Measurements from ENCODE around the gene PPFIBP2. TPM values are rescaled to one million over a fixed set of nuclear protein-coding genes. Genes with fewer than 3 reads are reported as not detected.

The PPFIBP2 gene
- total and polyA plus RNA-seq, 4 donors, result 14.1 to 35.6 (median 24.7) TPM

DNA sequence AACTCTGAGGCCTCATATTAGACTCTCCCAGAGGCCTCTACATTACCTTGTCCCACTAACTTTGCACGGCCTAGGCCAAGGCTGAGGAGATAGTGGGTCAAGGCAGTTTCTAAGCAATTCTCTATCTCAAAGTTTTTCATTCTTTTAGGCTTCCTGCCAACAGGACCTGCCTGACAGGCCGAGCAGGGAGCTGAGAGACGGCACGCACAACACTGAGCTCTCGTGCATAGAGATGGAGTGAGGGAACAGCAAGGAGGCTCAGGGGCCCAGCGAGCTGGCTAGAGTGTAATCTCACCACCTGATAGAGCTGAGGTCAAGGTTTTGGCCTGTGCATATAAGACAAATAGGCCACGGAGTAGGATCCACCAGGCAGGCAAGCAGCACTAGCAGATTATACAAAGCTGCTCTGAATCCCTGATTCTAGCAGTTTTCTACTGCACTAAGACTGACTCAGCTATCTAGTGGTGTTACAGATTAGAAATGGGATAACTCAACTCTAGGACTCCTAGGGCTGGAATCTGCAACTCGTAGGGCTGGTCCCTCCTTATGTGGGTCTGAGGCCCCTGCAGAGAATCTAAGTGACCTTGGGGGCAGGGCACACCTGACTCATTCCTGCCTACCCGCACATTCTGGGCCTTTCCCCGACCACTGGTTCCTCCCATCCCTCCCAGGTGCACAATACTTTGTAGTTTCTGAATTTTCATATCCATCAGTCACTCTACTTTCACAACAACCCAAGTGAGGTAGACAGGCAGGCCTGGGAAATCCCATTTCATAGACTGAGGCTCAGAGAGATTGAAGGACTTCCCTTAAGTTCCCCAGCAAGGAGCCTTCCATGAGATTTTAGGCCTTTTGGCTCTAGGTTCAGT, 157.8 kb downstream of the PPFIBP2 start:
- intact Hi-C loops (cut with DNase I), result loop anchor here (5.0 kb wide), 1 partner anchor 159 kb away; the partner anchor contains the start of gene PPFIBP2 (in 2 of the 2)
- H3K4me3 ChIP-seq (ENCODE audit: low read length in 2 of 2), result no peak overlapping the region
- ATAC-seq (ENCODE audit: low FRiP score) (no peak), DNase-seq (no peak)
- no peaks in the 10 kb centered on the region for H3K9me3 ChIP-seq (ENCODE audit: control insufficient read depth, low read length)
- H3K27ac ChIP-seq (ENCODE audit: low read depth in 1 of 2, low read length in 2 of 2), result no peak overlapping the region
- peaks cover 0 to 1% of the 10 kb centered on the region in 2 donors for H3K36me3 ChIP-seq (ENCODE audit: control insufficient read depth in 1 of 2, insufficient read depth in 2 of 2, low read length in 1 of 2)
- H3K27me3 ChIP-seq (ENCODE audit: control insufficient read depth in 1 of 2, insufficient read depth in 2 of 2, low read length in 1 of 2), result no peaks in the 10 kb centered on the region
- 71 to 84% methylated on average over 10 of the region's 10 CpGs for WGBS, 2 donors
- H3K4me1 ChIP-seq (ENCODE audit: control insufficient read depth in 1 of 2, insufficient read depth in 2 of 2, low read length in 2 of 2), result no peaks in the 10 kb centered on the region

DNA sequence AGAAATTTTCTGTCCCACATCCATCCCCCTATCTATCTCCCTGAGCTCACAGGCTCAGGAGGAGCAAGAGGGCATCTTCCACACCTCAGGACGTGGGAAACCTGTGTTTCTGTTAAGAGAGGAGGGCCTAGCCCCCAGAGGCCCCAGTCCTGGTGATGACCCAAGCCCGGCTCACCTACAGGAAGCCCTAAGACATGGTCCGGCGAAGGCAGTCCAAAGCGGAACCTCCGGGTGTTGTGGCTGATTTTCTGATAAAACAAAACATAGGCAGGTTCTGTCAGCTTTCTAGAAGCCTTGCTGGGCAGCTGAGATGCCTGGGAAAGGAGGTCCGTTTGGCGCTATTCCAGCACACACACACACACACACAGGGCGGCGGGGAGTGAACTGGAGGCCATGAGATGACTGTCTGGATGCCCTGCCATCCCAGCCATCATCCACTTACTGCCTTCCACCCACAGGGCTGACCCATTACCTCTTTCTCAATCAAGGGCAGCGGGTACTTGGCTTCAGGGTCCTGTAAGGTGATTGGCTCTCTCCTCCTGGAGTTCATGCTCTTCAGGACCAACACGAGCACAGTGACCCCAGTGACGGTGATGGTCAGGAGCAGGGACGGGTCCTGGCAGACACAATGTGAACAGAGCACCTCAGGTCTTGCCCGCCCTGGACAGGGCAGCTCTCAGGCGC, 158.6 kb downstream of the PPFIBP2 start:
- Histone ChIP-seq H3K4me3 (ENCODE audit: low read length in 2 of 2) (no peak overlapping the region), H3K27me3 (ENCODE audit: control insufficient read depth in 1 of 2, insufficient read depth in 2 of 2, low read length in 1 of 2) (no peaks in the 10 kb centered on the region), H3K36me3 (ENCODE audit: control insufficient read depth in 1 of 2, insufficient read depth in 2 of 2, low read length in 1 of 2) (peaks cover 0 to 1% of the 10 kb centered on the region in 2 donors), H3K27ac (ENCODE audit: low read depth in 1 of 2, low read length in 2 of 2) (no peak overlapping the region), H3K9me3 (ENCODE audit: control insufficient read depth, low read length) (no peaks in the 10 kb centered on the region), H3K4me1 (ENCODE audit: control insufficient read depth in 1 of 2, insufficient read depth in 2 of 2, low read length in 2 of 2) (no peaks in the 10 kb centered on the region)
- no peak for DNase-seq
- ATAC-seq (ENCODE audit: low FRiP score), result no peak
- intact Hi-C loops (cut with DNase I), result loop anchor here (5.0 kb wide), 1 partner anchor 160 kb away; the partner anchor contains the start of gene PPFIBP2 (in 2 of the 2)
- 77 to 84% methylated on average over 16 of the region's 16 CpGs for WGBS, 2 donors

DNA sequence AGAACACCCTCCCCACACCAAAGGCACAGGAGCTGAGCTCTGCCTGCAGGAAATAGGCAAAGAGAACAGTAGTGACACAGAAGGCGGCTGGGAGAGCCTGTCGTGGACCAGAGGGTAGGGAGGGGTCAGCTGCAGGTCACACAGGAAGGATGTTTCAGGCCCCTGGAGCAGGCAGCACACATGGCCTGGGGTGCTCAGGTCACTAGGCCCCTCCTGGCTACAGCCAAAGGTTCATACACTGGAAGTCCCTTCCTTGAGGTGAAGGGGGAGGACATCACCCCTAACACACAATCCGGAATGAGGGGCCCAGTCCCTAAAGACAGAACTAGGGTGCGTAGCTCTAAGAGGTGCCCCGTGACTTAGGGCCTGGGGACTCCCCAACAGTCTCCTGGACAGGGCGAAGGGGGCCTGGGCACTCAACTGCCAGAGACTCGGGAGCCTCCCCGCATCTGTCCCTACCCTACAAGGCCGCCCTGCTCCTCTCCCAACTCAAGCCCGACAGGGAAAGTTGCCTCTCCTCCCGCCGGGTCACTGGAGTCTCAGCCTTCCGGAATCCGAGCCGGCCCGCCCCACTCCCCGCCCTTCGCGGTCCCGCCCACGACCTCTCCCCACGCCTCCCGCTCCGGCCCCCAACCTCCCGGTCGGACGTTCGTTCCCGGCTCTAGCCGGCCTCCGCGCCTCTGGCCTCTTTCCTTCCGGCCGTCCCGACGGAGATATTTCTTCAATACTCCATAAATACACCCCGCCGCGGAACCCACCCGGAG, 159.3 kb downstream of the PPFIBP2 start, which contains the start of gene CYB5R2:
Gene CYB5R2, minus strand, starts transcription at position 541 of the 764 bp plus-strand sequence. CDS start 675 bp downstream, outside the sequence.
- Histone ChIP-seq H3K36me3 (ENCODE audit: control insufficient read depth in 1 of 2, insufficient read depth in 2 of 2, low read length in 1 of 2) (no peaks in the 10 kb centered on the region), H3K9me3 (ENCODE audit: control insufficient read depth, low read length) (no peaks in the 10 kb centered on the region), H3K27me3 (ENCODE audit: control insufficient read depth in 1 of 2, insufficient read depth in 2 of 2, low read length in 1 of 2) (no peaks in the 10 kb centered on the region), H3K4me3 (ENCODE audit: low read length in 2 of 2) (peak within 1 kb of the TSS; percentile 60 to 80), H3K27ac (ENCODE audit: low read depth in 1 of 2, low read length in 2 of 2) (peak within 1 kb of the TSS in 1 of 2 donors; percentile 43), H3K4me1 (ENCODE audit: control insufficient read depth in 1 of 2, insufficient read depth in 2 of 2, low read length in 2 of 2) (no peaks in the 10 kb centered on the region)
- peak; percentile 87 to 94 for DNase-seq
- intact Hi-C loops (cut with DNase I), result loop anchor here (5.0 kb wide), 1 partner anchor 161 kb away; the partner anchor contains the start of gene PPFIBP2 (in 2 of the 2)
- WGBS, 2 donors, result 5 to 7% methylated on average over 37 to 40 of the region's 40 CpGs
- ATAC-seq (ENCODE audit: low FRiP score), result peak; percentile 88

DNA sequence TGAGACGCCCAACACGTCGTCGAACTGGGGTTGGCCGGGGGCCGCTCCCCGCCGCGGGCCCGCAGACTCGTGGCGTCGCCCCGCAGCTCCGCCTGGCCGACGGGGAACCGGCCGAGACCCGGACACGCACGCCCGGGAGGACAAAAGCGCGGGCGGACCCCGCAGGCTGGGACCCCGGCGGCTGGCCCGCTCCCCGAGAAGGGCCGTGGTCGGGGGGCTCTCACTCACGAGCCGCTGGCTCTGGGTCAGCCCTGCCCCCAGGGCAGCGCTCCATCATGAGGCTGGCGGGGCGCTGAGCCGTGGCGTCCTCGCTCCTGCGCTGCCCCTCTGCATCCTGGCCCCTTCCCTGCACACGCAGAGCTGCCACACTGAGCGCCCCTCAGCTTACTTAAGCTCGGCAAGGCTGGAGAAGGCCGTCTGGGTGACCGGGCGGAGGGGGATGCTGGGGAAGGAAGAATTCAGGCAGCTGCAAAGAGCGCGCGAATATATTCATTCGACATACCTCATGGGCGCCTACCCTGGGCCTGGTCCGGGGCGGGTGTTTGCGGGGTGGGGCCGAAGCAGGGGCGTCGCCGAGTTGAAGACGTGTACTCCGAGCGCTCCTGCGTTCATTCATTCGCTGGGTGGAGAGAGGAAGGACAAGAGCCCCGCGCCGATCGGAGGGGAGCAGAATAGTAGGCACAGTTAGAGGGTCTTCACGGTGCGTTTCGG, 160.1 kb downstream of the PPFIBP2 start:
- H3K36me3 ChIP-seq (ENCODE audit: control insufficient read depth in 1 of 2, insufficient read depth in 2 of 2, low read length in 1 of 2), result no peaks in the 10 kb centered on the region
- ATAC-seq (ENCODE audit: low FRiP score) (peak; percentile 55), DNase-seq (peak in 1 of 2 donors; percentile 84)
- H3K4me3 ChIP-seq (ENCODE audit: low read length in 2 of 2), result peak overlapping the region; percentile 60 to 80
- H3K9me3 ChIP-seq (ENCODE audit: control insufficient read depth, low read length), result no peaks in the 10 kb centered on the region
- intact Hi-C loops (cut with DNase I), result loop anchor here (5.0 kb wide), 1 partner anchor 162 kb away; the partner anchor contains the start of gene PPFIBP2 (in 2 of the 2)
- peak overlapping the region in 1 of 2 donors; percentile 43 for H3K27ac ChIP-seq (ENCODE audit: low read depth in 1 of 2, low read length in 2 of 2)
- H3K4me1 ChIP-seq (ENCODE audit: control insufficient read depth in 1 of 2, insufficient read depth in 2 of 2, low read length in 2 of 2), result no peaks in the 10 kb centered on the region
- WGBS, 2 donors, result 3 to 4% methylated on average over 58 to 72 of the region's 72 CpGs
- no peaks in the 10 kb centered on the region for H3K27me3 ChIP-seq (ENCODE audit: control insufficient read depth in 1 of 2, insufficient read depth in 2 of 2, low read length in 1 of 2)

DNA sequence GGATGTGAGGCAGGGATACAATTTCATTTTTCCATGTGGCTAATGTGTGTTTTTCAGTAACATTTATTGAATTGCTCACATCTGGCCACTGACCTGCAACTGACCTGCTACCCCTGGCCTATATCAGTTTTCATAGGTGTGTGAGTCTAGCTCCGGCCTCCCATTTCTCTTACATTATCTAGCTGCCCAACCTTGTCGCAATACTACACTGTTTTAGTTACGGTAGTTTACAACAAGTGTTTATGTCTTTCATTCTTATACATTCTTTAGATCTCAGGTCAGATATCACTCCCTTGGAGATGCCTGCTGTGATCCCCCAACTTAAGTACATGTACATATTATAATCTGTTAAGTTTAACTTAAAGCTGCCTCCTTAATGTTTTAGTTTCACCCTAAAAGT, 161.8 kb downstream of the PPFIBP2 start:
- H3K9me3 ChIP-seq (ENCODE audit: control insufficient read depth, low read length), result no peaks in the 10 kb centered on the region
- no peaks in the 10 kb centered on the region for H3K27me3 ChIP-seq (ENCODE audit: control insufficient read depth in 1 of 2, insufficient read depth in 2 of 2, low read length in 1 of 2)
- H3K4me3 ChIP-seq (ENCODE audit: low read length in 2 of 2), result no peak overlapping the region
- intact Hi-C loops (cut with DNase I), result no loop called here
- WGBS, 2 donors, result 83 to 97% methylated on average over 3 of the region's 3 CpGs
- no peak for DNase-seq
- ATAC-seq (ENCODE audit: low FRiP score), result no peak
- no peaks in the 10 kb centered on the region for H3K36me3 ChIP-seq (ENCODE audit: control insufficient read depth in 1 of 2, insufficient read depth in 2 of 2, low read length in 1 of 2)
- no peaks in the 10 kb centered on the region for H3K4me1 ChIP-seq (ENCODE audit: control insufficient read depth in 1 of 2, insufficient read depth in 2 of 2, low read length in 2 of 2)
- H3K27ac ChIP-seq (ENCODE audit: low read depth in 1 of 2, low read length in 2 of 2), result no peak overlapping the region

DNA sequence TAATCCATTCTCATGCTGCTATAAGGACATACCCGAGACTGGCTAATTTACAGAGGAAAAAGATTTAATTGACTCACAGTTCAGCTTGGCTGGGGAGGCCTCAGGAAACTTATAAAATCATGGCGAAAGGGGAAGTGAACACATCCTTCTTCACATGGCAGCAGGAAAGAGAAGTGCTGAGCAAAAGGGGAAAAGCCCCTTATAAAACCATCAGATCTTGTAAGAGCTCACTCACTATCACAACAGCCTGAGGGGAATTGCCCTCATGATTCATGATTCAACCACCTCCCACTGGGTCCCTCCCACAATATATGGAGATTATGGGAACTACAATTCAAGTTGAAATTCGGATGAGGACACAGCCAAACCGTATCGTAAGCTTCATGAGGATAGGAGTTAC, 163.3 kb downstream of the PPFIBP2 start:
- no peaks in the 10 kb centered on the region for H3K27me3 ChIP-seq (ENCODE audit: control insufficient read depth in 1 of 2, insufficient read depth in 2 of 2, low read length in 1 of 2)
- H3K36me3 ChIP-seq (ENCODE audit: control insufficient read depth in 1 of 2, insufficient read depth in 2 of 2, low read length in 1 of 2), result no peaks in the 10 kb centered on the region
- H3K9me3 ChIP-seq (ENCODE audit: control insufficient read depth, low read length), result no peaks in the 10 kb centered on the region
- intact Hi-C loops (cut with DNase I), result no loop called here
- H3K4me3 ChIP-seq (ENCODE audit: low read length in 2 of 2), result no peak overlapping the region
- no peaks in the 10 kb centered on the region for H3K4me1 ChIP-seq (ENCODE audit: control insufficient read depth in 1 of 2, insufficient read depth in 2 of 2, low read length in 2 of 2)
- WGBS, 2 donors, result 84 to 92% methylated on average over 5 of the region's 5 CpGs
- no peak overlapping the region for H3K27ac ChIP-seq (ENCODE audit: low read depth in 1 of 2, low read length in 2 of 2)
- no peak for ATAC-seq (ENCODE audit: low FRiP score)
- DNase-seq, result no peak

DNA sequence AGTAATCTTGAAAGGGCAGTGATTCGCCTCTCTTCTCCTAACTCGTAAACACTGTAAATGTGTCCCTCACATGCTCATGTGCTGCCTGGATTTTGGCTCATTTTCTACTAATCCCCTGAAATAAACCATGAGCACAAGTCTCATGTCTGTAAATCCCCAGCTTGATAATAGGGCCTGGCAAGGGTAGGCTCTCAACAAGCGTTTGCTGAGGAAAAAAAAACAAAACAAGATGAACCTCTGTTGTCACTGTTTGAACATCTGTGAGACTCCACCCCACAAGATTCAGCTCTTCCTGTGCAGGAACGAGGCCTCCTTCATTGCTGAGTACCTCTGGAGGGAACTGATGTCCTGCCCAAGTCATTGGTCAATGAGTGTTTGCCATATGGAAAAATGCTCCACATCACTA, 164.0 kb downstream of the PPFIBP2 start:
- no peaks in the 10 kb centered on the region for H3K9me3 ChIP-seq (ENCODE audit: control insufficient read depth, low read length)
- H3K4me1 ChIP-seq (ENCODE audit: control insufficient read depth in 1 of 2, insufficient read depth in 2 of 2, low read length in 2 of 2), result no peaks in the 10 kb centered on the region
- no peaks in the 10 kb centered on the region for H3K27me3 ChIP-seq (ENCODE audit: control insufficient read depth in 1 of 2, insufficient read depth in 2 of 2, low read length in 1 of 2)
- H3K27ac ChIP-seq (ENCODE audit: low read depth in 1 of 2, low read length in 2 of 2), result no peak overlapping the region
- WGBS, 2 donors, result 72 to 83% methylated on average over 4 of the region's 4 CpGs
- DNase-seq (no peak), ATAC-seq (ENCODE audit: low FRiP score) (no peak)
- intact Hi-C loops (cut with DNase I), result no loop called here
- no peaks in the 10 kb centered on the region for H3K36me3 ChIP-seq (ENCODE audit: control insufficient read depth in 1 of 2, insufficient read depth in 2 of 2, low read length in 1 of 2)
- H3K4me3 ChIP-seq (ENCODE audit: low read length in 2 of 2), result no peak overlapping the region

DNA sequence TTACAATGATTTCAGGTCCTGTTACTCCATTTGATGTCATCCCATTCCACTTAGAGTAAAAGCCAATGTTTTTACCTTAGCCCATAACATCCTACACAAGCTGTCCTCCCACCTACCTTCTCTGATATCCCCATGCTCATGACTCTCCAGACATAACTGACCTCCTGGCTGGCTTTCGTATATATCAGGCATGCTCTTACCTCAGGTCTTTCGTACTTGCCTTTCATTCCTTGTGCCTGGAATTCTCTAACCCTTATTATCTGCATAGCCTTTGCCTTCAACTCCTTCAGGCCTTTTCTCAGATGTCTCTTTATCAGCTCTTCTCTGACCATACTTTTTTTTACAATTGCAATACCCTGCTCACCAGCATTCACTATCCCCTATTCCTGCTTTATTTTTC, 169.8 kb downstream of the PPFIBP2 start:
- ATAC-seq (ENCODE audit: low FRiP score) (no peak), DNase-seq (no peak)
- H3K9me3 ChIP-seq (ENCODE audit: control insufficient read depth, low read length), result no peaks in the 10 kb centered on the region
- H3K27ac ChIP-seq (ENCODE audit: low read depth in 1 of 2, low read length in 2 of 2), result no peak overlapping the region
- no peaks in the 10 kb centered on the region for H3K36me3 ChIP-seq (ENCODE audit: control insufficient read depth in 1 of 2, insufficient read depth in 2 of 2, low read length in 1 of 2)
- no peak overlapping the region for H3K4me3 ChIP-seq (ENCODE audit: low read length in 2 of 2)
- no peaks in the 10 kb centered on the region for H3K27me3 ChIP-seq (ENCODE audit: control insufficient read depth in 1 of 2, insufficient read depth in 2 of 2, low read length in 1 of 2)
- intact Hi-C loops (cut with DNase I), result no loop called here
- H3K4me1 ChIP-seq (ENCODE audit: control insufficient read depth in 1 of 2, insufficient read depth in 2 of 2, low read length in 2 of 2), result peaks cover 0 to 3% of the 10 kb centered on the region in 2 donors
- 95 to 99% methylated on average over 2 of the region's 2 CpGs for WGBS, 2 donors

Data from aorta (tissue), 5 donors.